H9 (cell line): ENCODE results near the gene IQCN. TPM values are rescaled to one million over a fixed set of nuclear protein-coding genes. Genes with fewer than 3 reads are reported as not detected.

Experiments used
- DNase-seq: peaks from one replicate; pipeline ENCODE4 v3.0.0-alpha.2; 2017
- H2AFZ ChIP-seq: one replicate; pipeline ENCODE4 v1.6.1; 2013; ENCODE audit warnings: mild to moderate bottlenecking, low read length, control low read depth, moderate library complexity
- H2AK5ac ChIP-seq: 2 replicates; pipeline ENCODE4 v1.6.1; 2013; ENCODE audit warnings: low read length, control low read depth, mixed read lengths; ENCODE audit not compliant: insufficient read length
- H2BK120ac ChIP-seq: one replicate; pipeline ENCODE4 v1.6.1; 2013; ENCODE audit warnings: low read depth, mild to moderate bottlenecking, low read length, control low read depth, inconsistent platforms; ENCODE audit not compliant: poor library complexity, severe bottlenecking
- H2BK12ac ChIP-seq: 2 replicates; pipeline ENCODE4 v1.6.1; 2013; ENCODE audit warnings: low read length, control low read depth, mixed read lengths, low read depth; ENCODE audit not compliant: insufficient read length
- H2BK15ac ChIP-seq: 2 replicates; pipeline ENCODE4 v1.6.1; 2013; ENCODE audit warnings: low read depth, low read length, control low read depth
- H2BK20ac ChIP-seq: one replicate; pipeline ENCODE4 v1.6.1; 2013; ENCODE audit warnings: low read depth, mild to moderate bottlenecking, low read length, control low read depth, inconsistent platforms; ENCODE audit not compliant: poor library complexity, severe bottlenecking
- H2BK5ac ChIP-seq: 2 replicates; pipeline ENCODE4 v1.6.1; 2013; ENCODE audit warnings: low read length, control low read depth, mixed read lengths; ENCODE audit not compliant: insufficient read length
- H3K14ac ChIP-seq: 2 replicates; pipeline ENCODE4 v1.6.1; 2013; ENCODE audit warnings: low read length, control low read depth; ENCODE audit not compliant: insufficient read depth
- H3K18ac ChIP-seq: 2 replicates; pipeline ENCODE4 v1.6.1; 2013; ENCODE audit warnings: low read depth, mild to moderate bottlenecking, mixed read lengths, low read length, control low read depth; ENCODE audit not compliant: insufficient read length
- H3K23ac ChIP-seq: 2 replicates; pipeline ENCODE4 v1.6.1; 2013; ENCODE audit warnings: low read length, control low read depth, mixed read lengths, low read depth; ENCODE audit not compliant: insufficient read length
- H3K23me2 ChIP-seq: 2 replicates; pipeline ENCODE4 v1.6.1; 2013; ENCODE audit warnings: low read depth, mild to moderate bottlenecking, mixed read lengths, low read length, control low read depth; ENCODE audit not compliant: insufficient read length, poor library complexity, severe bottlenecking
- H3K27ac ChIP-seq: 2 replicates; pipeline ENCODE4 v1.5.1; 2013; ENCODE audit warnings: low read length, control low read depth, mixed read lengths, low read depth; ENCODE audit not compliant: insufficient read length
- H3K27me3 ChIP-seq: 2 replicates; pipeline ENCODE4 v1.6.1; 2013; ENCODE audit warnings: low read length, control low read depth, inconsistent platforms; ENCODE audit not compliant: insufficient read depth
- H3K4ac ChIP-seq: 2 replicates; pipeline ENCODE4 v1.6.1; 2013; ENCODE audit warnings: low read depth, mild to moderate bottlenecking, control low read depth, inconsistent platforms, low read length, moderate library complexity
- H3K4me1 ChIP-seq: 2 replicates; pipeline ENCODE4 v1.6.1; 2013; ENCODE audit warnings: low read length, control low read depth, inconsistent platforms; ENCODE audit not compliant: insufficient read depth
- H3K4me2 ChIP-seq: 2 replicates; pipeline ENCODE4 v1.6.1; 2013; ENCODE audit warnings: low read length, control low read depth, mixed read lengths; ENCODE audit not compliant: insufficient read length, insufficient read depth
- H3K56ac ChIP-seq: 2 replicates; pipeline ENCODE4 v1.6.1; 2013; ENCODE audit warnings: low read depth, mild to moderate bottlenecking, mixed read lengths, low read length, control low read depth; ENCODE audit not compliant: insufficient read length
- H3K79me1 ChIP-seq: 2 replicates; pipeline ENCODE4 v1.6.1; 2013; ENCODE audit warnings: low read depth, mild to moderate bottlenecking, moderate library complexity, low read length, control low read depth, inconsistent platforms; ENCODE audit not compliant: insufficient read depth, poor library complexity, severe bottlenecking
- H3K79me2 ChIP-seq: 2 replicates; pipeline ENCODE4 v1.6.1; 2013; ENCODE audit warnings: low read length, control low read depth, inconsistent platforms; ENCODE audit not compliant: insufficient read depth
- H3K9ac ChIP-seq: 2 replicates; pipeline ENCODE4 v1.6.1; 2013; ENCODE audit warnings: low read length, control low read depth, mixed read lengths; ENCODE audit not compliant: insufficient read length; ENCODE audit errors: extremely low read depth
- H3K9me3 ChIP-seq: one replicate; pipeline ENCODE4 v1.6.1; 2013; ENCODE audit warnings: low read depth, low read length, inconsistent platforms; ENCODE audit not compliant: control insufficient read depth
- H3T11ph ChIP-seq: one replicate; pipeline ENCODE4 v1.6.1; 2013; ENCODE audit warnings: mild to moderate bottlenecking, low read length, control low read depth, inconsistent platforms
- H4K20me1 ChIP-seq: one replicate; pipeline ENCODE4 v1.6.1; 2013; ENCODE audit not compliant: control insufficient read depth, insufficient read length, insufficient read depth
- H4K5ac ChIP-seq: 2 replicates; pipeline ENCODE4 v1.6.1; 2013; ENCODE audit warnings: low read depth, mild to moderate bottlenecking, mixed read lengths, low read length, control low read depth; ENCODE audit not compliant: insufficient read length
- H4K8ac ChIP-seq: replicated peaks from 2 replicates; pipeline ENCODE4 v1.6.1; 2013; ENCODE audit warnings: low read length, control low read depth, mixed read lengths, low read depth; ENCODE audit not compliant: insufficient read length
- H4K91ac ChIP-seq: 2 replicates; pipeline ENCODE4 v1.6.1; 2013; ENCODE audit warnings: low read depth, mild to moderate bottlenecking, moderate library complexity, mixed read lengths, low read length, control low read depth; ENCODE audit not compliant: insufficient read length
- H3K27ac Mint-ChIP-seq, 3 experiments: 2 replicates in 2 of 3; 3 replicates in 1 of 3; pipeline ENCODE4 v1.8.0; 2020 to 2021; ENCODE audit warnings: mixed read lengths in 3 of 3, mild to moderate bottlenecking in 1 of 3, moderate library complexity in 1 of 3
- H3K27me3 Mint-ChIP-seq: 2 replicates; pipeline ENCODE4 v1.8.0; 2021; ENCODE audit warnings: low read depth, mild to moderate bottlenecking, moderate library complexity, mixed read lengths
- H3K36me3 Mint-ChIP-seq, 3 experiments: 2 replicates in 2 of 3; 3 replicates in 1 of 3; pipeline ENCODE4 v1.8.0; 2020 to 2021; ENCODE audit warnings: low read depth in 3 of 3, mixed read lengths in 3 of 3; ENCODE audit not compliant: insufficient read depth in 1 of 3
- H3K4me1 Mint-ChIP-seq, 2 experiments: 2 replicates each; pipeline ENCODE4 v1.8.0; 2020; ENCODE audit warnings: mixed read lengths in 2 of 2
- H3K4me3 Mint-ChIP-seq, 2 experiments: 2 replicates in 1 of 2; 3 replicates in 1 of 2; pipeline ENCODE4 v1.8.0; 2020 to 2021; ENCODE audit warnings: mild to moderate bottlenecking in 2 of 2, mixed read lengths in 2 of 2, moderate library complexity in 1 of 2
- H3K9me3 Mint-ChIP-seq, 2 experiments: 2 replicates in 1 of 2; 3 replicates in 1 of 2; pipeline ENCODE4 v1.8.0; 2020; ENCODE audit warnings: mild to moderate bottlenecking in 2 of 2, mixed read lengths in 2 of 2, moderate library complexity in 1 of 2
- WGBS: extraction: QIAGEN DNeasy Blood & Tissue Kit; methylation state at CpG from one replicate; pipeline ENCODE4 v1.1.7; 2013; ENCODE audit warnings: missing lambda C conversion rate, low lambda C conversion rate, mixed read lengths; ENCODE audit not compliant: insufficient read length; ENCODE audit errors: extremely low coverage; 5-methylcytosine and 5-hydroxymethylcytosine counted together
- total RNA-seq: library from RNA; stranded (reverse); gene quantifications from 2 replicates; pipeline ENCODE4 v1.2.1, GENCODE V29; 2021
- TF ChIP-seq, protein P1 (sequence below): fragments of 200-600 bp; sonication (generic); conservative IDR thresholded peaks from 3 replicates; pipeline ENCODE4 v1.8.0; 2021; ENCODE audit warnings: antibody characterized with exemption, mild to moderate bottlenecking

Gene IQCN
- total RNA-seq, 1 experiment from 2014 or later, result 0.39 TPM

DNA sequence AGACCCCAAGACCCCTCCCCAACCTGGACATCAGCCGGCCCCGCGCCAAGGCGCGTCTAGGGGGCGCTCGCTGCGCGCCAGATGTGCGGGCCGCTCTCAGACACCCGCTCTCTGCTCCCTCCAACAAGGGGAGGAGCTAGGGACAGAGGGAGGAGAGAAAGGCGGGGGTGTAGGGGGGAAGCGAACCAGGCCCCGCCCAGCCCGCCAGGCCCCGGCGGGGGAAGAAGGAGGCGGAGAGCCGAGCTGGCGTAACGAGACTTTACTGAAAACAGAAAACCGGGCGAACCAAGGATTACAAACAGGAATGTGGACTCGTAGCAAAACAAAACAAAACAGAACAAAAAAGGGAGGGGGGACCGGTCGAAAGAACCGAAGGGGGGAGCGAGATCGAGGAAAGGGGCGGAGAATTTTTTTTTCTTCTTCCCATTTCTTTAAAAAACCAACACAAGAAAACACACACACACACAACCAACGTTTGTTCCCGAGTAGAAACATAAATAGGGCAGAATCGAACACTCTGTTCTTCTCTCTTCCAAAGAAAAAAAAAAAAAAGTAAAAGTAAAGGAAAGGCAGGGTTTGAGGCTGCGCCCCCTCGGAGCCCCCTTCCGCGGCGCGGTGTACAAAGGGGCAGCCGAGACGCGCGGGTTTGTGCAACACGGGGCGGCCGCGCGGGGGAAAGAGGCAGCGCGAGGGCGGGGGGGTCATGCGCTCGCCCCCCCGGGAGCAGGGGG, 5.4 kb upstream of the IQCN start:
- H2AFZ ChIP-seq, result no peak overlapping the region

More for the DNA sequence above, 5.4 kb upstream of the IQCN start:
- H3K14ac ChIP-seq, result peak overlapping the region; percentile 92
- TF ChIP-seq, protein P1, sequence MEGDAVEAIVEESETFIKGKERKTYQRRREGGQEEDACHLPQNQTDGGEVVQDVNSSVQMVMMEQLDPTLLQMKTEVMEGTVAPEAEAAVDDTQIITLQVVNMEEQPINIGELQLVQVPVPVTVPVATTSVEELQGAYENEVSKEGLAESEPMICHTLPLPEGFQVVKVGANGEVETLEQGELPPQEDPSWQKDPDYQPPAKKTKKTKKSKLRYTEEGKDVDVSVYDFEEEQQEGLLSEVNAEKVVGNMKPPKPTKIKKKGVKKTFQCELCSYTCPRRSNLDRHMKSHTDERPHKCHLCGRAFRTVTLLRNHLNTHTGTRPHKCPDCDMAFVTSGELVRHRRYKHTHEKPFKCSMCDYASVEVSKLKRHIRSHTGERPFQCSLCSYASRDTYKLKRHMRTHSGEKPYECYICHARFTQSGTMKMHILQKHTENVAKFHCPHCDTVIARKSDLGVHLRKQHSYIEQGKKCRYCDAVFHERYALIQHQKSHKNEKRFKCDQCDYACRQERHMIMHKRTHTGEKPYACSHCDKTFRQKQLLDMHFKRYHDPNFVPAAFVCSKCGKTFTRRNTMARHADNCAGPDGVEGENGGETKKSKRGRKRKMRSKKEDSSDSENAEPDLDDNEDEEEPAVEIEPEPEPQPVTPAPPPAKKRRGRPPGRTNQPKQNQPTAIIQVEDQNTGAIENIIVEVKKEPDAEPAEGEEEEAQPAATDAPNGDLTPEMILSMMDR, result peak; percentile 95
- peaks cover 24 to 27% of the 10 kb centered on the region in 2 experiments for H3K4me1 Mint-ChIP-seq
- no peak overlapping the region for H4K8ac ChIP-seq
- no peak overlapping the region for H2AK5ac ChIP-seq
- peak overlapping the region; percentile 37; the same call in 1 of the 2 replicates for H3K4ac ChIP-seq
- H3K4me1 ChIP-seq, result no peaks in the 10 kb centered on the region
- H2BK20ac ChIP-seq, result no peak overlapping the region
- peak overlapping the region; percentile 84 for H3K9ac ChIP-seq
- H4K5ac ChIP-seq, result no peak overlapping the region
- peaks cover 3% of the 10 kb centered on the region for H3K79me1 ChIP-seq
- peaks cover 7% of the 10 kb centered on the region for H3K23me2 ChIP-seq
- peaks cover 5 to 27% (median 22%) of the 10 kb centered on the region in 3 experiments; a peak in 6 of 7 replicates for H3K36me3 Mint-ChIP-seq
- no peak overlapping the region for H4K91ac ChIP-seq
- peak overlapping the region; percentile 84 to 94 for H3K4me3 Mint-ChIP-seq
- H3K27me3 Mint-ChIP-seq, result no peaks in the 10 kb centered on the region; the same call in 1 of the 2 replicates
- no peaks in the 10 kb centered on the region for H3K9me3 ChIP-seq
- no peak overlapping the region for H3K23ac ChIP-seq
- H3K9me3 Mint-ChIP-seq, result peaks cover 0 to 4% of the 10 kb centered on the region in 2 experiments; a peak in 3 of 5 replicates
- H3K27ac ChIP-seq, result peak overlapping the region; percentile 85
- H3K27ac Mint-ChIP-seq, result peak overlapping the region; percentile 97 to 100 (median 98)
- peaks cover 9% of the 10 kb centered on the region; the same call in 1 of the 2 replicates for H3K79me2 ChIP-seq
- DNase-seq, result peak; percentile 94
- peak overlapping the region; percentile 25 for H2BK120ac ChIP-seq
- no CpG with 5 or more reads among the region's 55 CpGs for WGBS
- peak overlapping the region; percentile 95 for H3K18ac ChIP-seq
- H2BK15ac ChIP-seq, result no peak overlapping the region
- H2BK5ac ChIP-seq, result no peak overlapping the region
- H3K56ac ChIP-seq, result no peak overlapping the region
- no peak overlapping the region for H3T11ph ChIP-seq
- peak overlapping the region; percentile 59 for H3K4me2 ChIP-seq
- no peak overlapping the region for H2BK12ac ChIP-seq
- H4K20me1 ChIP-seq, result no peaks in the 10 kb centered on the region
- H3K27me3 ChIP-seq, result no peaks in the 10 kb centered on the region
